Keratinocyte (primary cell): ENCODE results near the gene RNH1.

Experiments
- CTCF ChIP-seq, 3 experiments: IDR thresholded peaks in 1 of 3; conservative IDR thresholded peaks in 1 of 3; optimal IDR thresholded peaks in 1 of 3; 2 replicates in 2 of 3; 3 replicates in 1 of 3; pipeline versions ENCODE3 to v1.5.1; 2011; ENCODE audit warnings: low read length in 3 of 3, mild to moderate bottlenecking in 3 of 3, moderate library complexity in 2 of 3, control low read depth in 1 of 3, inconsistent platforms in 1 of 3; ENCODE audit not compliant: insufficient read depth in 2 of 3; ENCODE audit errors: extremely low read depth in 1 of 3
- EZH2 ChIP-seq: IDR thresholded peaks from one replicate; pipeline ENCODE4 v1.6.1; 2012; ENCODE audit warnings: inconsistent platforms, mild to moderate bottlenecking, low read length, moderate library complexity

- no peak for TF ChIP-seq CTCF (optimal IDR thresholded peaks at IDR 0.05 in 1 of 3, IDR thresholded peaks at IDR 0.05 in 1 of 3, conservative IDR thresholded peaks at IDR 0.05 in 1 of 3; ENCODE audit: extremely low read depth in 1 of 3, insufficient read depth in 2 of 3, low read length in 3 of 3)
- TF ChIP-seq EZH2, result no peak
Observed at GRCh38 chr11:468036-468435, 39.0 kb downstream of the RNH1 start.
